ENCODE measurements around the gene TESK1.

GRCh38 chr9:35656348-35656747, 51.3 kb downstream of the TESK1 start:
- TF ChIP-seq CTCF (IDR thresholded peaks at IDR 0.05; ENCODE audit: control extremely low read depth in 1 of 3, insufficient read depth in 1 of 3, low read depth in 1 of 3, low read length in 3 of 3) (no peak), POLR2AphosphoS5 (IDR thresholded peaks at IDR 0.05; ENCODE audit: low read depth, low read length) (no peak), SIN3A (conservative IDR thresholded peaks at IDR 0.05 in 1 of 2, IDR thresholded peaks at IDR 0.05 in 1 of 2; ENCODE audit: low read depth in 1 of 2, low read length in 2 of 2) (no peak)
